ENCODE results near the gene FBRSL1.

DNA sequence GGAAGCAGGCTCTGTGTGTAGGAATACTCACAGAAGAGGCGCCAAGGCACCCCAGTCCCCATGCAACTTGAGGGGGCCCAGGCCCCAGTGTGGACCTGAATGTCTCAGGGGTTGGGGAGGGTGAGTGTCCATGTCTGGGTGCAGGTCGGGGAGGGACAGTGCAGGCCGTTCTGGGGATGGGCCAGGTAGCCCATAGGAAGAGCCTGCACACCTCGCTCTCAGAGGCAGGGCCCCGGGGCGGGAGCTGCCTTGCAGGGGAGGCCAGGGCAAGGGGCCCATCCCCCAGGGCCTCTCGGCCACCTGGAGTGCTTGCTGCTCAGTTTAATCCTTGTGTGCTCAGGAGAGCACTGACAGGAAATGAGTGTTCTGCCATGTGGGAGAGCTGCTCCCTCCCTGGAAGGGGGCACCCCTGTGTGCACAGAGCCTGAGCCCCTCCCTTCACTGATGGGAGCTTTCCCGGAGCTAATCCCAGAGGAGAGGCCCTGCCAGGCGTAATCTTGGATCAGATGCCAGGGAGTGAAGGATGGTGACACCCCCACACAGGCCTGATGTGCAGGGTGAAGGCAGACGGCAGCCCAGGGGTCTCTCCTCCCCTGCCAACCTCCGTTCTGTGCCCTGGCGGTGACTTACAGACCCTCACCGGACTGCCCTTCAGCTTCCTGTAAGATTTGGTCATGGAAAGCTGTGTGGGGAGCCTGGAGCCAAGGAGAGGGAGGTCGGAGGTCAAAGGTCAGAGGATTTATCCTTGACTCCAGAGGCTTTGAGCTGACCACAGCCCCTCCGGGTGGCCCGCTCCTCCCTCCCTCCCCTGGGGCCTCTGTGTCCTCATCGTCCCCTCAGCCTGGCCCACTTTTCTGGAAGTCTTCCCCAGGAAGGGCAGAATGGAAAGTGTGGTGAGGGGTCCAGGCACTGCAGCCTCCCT, 24.4 kb upstream of the FBRSL1 start:
- TF ChIP-seq CTCF (IDR thresholded peaks at IDR 0.05) (no peak), POLR2AphosphoS5 (IDR thresholded peaks at IDR 0.05) (no peak), POLR2A (IDR thresholded peaks at IDR 0.05) (no peak), EP300 (IDR thresholded peaks at IDR 0.05; ENCODE audit: low read depth) (no peak)

Data from transverse colon (tissue), 4 donors.